Aorta (tissue), 5 donors: ENCODE data around the gene HAUS3. TPM values are rescaled to one million over a fixed set of nuclear protein-coding genes. Genes with fewer than 3 reads are reported as not detected.
"Not testable (repeated sequence)": the region's sequence is repeated elsewhere in the genome, so short reads cannot be mapped to it uniquely, and the experiment has no call there.

Experiments used
- ATAC-seq: fragments of 200-7000 bp; cut with Tn5 transposase; one replicate; pipeline ENCODE4 v1.9.1; 2022; ENCODE audit warnings: moderate library complexity; ENCODE audit not compliant: low FRiP score
- DNase-seq, 2 donors: peaks; one replicate each; pipeline ENCODE4 v3.0.0-alpha.2; 2020
- H3K27ac ChIP-seq, 2 donors: one replicate each; pipeline ENCODE4 v1.5.1; 2013; ENCODE audit warnings: low read length in 2 of 2, mild to moderate bottlenecking in 2 of 2, moderate library complexity in 2 of 2, control low read depth in 1 of 2, inconsistent platforms in 1 of 2, low read depth in 1 of 2
- H3K27me3 ChIP-seq, 2 donors: one replicate each; pipeline ENCODE4 v1.6.1; 2013; ENCODE audit warnings: control low read depth in 1 of 2, low read length in 1 of 2, mild to moderate bottlenecking in 1 of 2, moderate library complexity in 1 of 2; ENCODE audit not compliant: insufficient read depth in 2 of 2, control insufficient read depth in 1 of 2
- H3K36me3 ChIP-seq, 2 donors: one replicate each; pipeline ENCODE4 v1.6.1; 2013; ENCODE audit warnings: control low read depth in 1 of 2, low read length in 1 of 2, mild to moderate bottlenecking in 1 of 2; ENCODE audit not compliant: insufficient read depth in 2 of 2, control insufficient read depth in 1 of 2
- H3K4me1 ChIP-seq, 2 donors: one replicate each; pipeline ENCODE4 v1.6.1; 2013; ENCODE audit warnings: low read length in 2 of 2, control low read depth in 1 of 2, mild to moderate bottlenecking in 1 of 2, moderate library complexity in 1 of 2; ENCODE audit not compliant: insufficient read depth in 2 of 2, control insufficient read depth in 1 of 2
- H3K4me3 ChIP-seq, 2 donors: one replicate each; pipeline ENCODE4 v1.5.1; 2013; ENCODE audit warnings: low read length in 2 of 2, control low read depth in 1 of 2, mild to moderate bottlenecking in 1 of 2
- H3K9me3 ChIP-seq: one replicate; pipeline ENCODE4 v1.6.1; 2013; ENCODE audit warnings: mild to moderate bottlenecking, low read length; ENCODE audit not compliant: control insufficient read depth
- WGBS, 2 donors: extraction: QIAGEN DNeasy Blood & Tissue Kit; methylation state at CpG; one replicate each; pipeline ENCODE4 v1.1.7; 2013; 5-methylcytosine and 5-hydroxymethylcytosine counted together
- intact Hi-C, 2 donors: fragments of 100-400 bp; cut with DNase I; formaldehyde crosslinking; loops; one replicate each; pipeline versions ENCODE4 v1.14.2 to v1.15.0; 2022
- polyA plus RNA-seq, 2 donors: library from polyadenylated mRNA; stranded (reverse); fragments of 200-250 nt; gene quantifications; one replicate each; pipeline ENCODE4 v1.2.3, GENCODE V29; 2013
- total RNA-seq, 2 donors: library from RNA; stranded (reverse); fragmentation: NEBNext Ultra II Directional; extraction: Animal tissue kit (Norgen Biotek cat#: 25700); gene quantifications; one replicate each; pipeline ENCODE4 v1.2.1, GENCODE V29; 2021
- donor health status: healthy with polysubstance abuse.
- donor health status: Bipolar disorder and iron deficiency.
- donor health status: DM: no; HTN: no; CAD: no.
- donor health status: DM: no; HTN: no; CAD: no.
- donor health status: DM: yes; HTN: yes; CAD: no.

HAUS3 gene
- total and polyA plus RNA-seq, 4 donors, result 3.8 to 16.2 (median 10.1) TPM

GRCh38 chr4:2277956-2278355, 36.0 kb upstream of the HAUS3 start:
- intact Hi-C loops, result no loop called here
- no peak overlapping the region for H3K27ac ChIP-seq
- no peaks in the 10 kb centered on the region for H3K36me3 ChIP-seq
- no peak overlapping the region for H3K4me3 ChIP-seq
- H3K4me1 ChIP-seq, result no peaks in the 10 kb centered on the region
- no peaks in the 10 kb centered on the region for H3K27me3 ChIP-seq
- DNase-seq (peak in 1 of 2 donors; percentile 10), ATAC-seq (no peak)
- H3K9me3 ChIP-seq, result no peaks in the 10 kb centered on the region
- 96 to 98% methylated on average over 9 of the region's 9 CpGs for WGBS, 2 donors

- peak; percentile 13 to 73 for DNase-seq
- 96% methylated on average over 30 of the region's 30 CpGs for WGBS, 2 donors
- Histone ChIP-seq H3K27ac (no peak overlapping the region), H3K36me3 (no peaks in the 10 kb centered on the region), H3K4me1 (no peaks in the 10 kb centered on the region), H3K4me3 (no peak overlapping the region), H3K9me3 (no peaks in the 10 kb centered on the region), H3K27me3 (no peaks in the 10 kb centered on the region)
- intact Hi-C loops, result no loop called here
- no peak for ATAC-seq
Observed at GRCh38 chr4:2276581-2277325, 34.8 kb upstream of the HAUS3 start.

- Histone ChIP-seq H3K4me1 (no peaks in the 10 kb centered on the region), H3K4me3 (no peak overlapping the region), H3K9me3 (no peaks in the 10 kb centered on the region), H3K27me3 (no peaks in the 10 kb centered on the region), H3K27ac (no peak overlapping the region), H3K36me3 (no peaks in the 10 kb centered on the region)
- DNase-seq (peak; percentile 26 to 61), ATAC-seq (no peak)
- intact Hi-C loops, result no loop called here
- WGBS, 2 donors, result 94 to 95% methylated on average over 44 of the region's 44 CpGs
Observed at GRCh38 chr4:2275546-2276251, 33.8 kb upstream of the HAUS3 start.

- 91 to 95% methylated on average over 10 of the region's 10 CpGs for WGBS, 2 donors
- H3K9me3 ChIP-seq, ATAC-seq, intact Hi-C loops, H3K27me3 ChIP-seq, H3K4me1 ChIP-seq, H3K36me3 ChIP-seq, H3K4me3 ChIP-seq, H3K27ac ChIP-seq: not testable (repeated sequence)
- DNase-seq, result peak; percentile 22 to 28
Observed at GRCh38 chr4:2275044-2275397, 33.1 kb upstream of the HAUS3 start.

GRCh38 chr4:2274320-2275043, 32.6 kb upstream of the HAUS3 start:
- Histone ChIP-seq H3K27ac (no peak overlapping the region), H3K4me1 (no peaks in the 10 kb centered on the region), H3K4me3 (no peak overlapping the region), H3K9me3 (no peaks in the 10 kb centered on the region), H3K36me3 (no peaks in the 10 kb centered on the region), H3K27me3 (no peaks in the 10 kb centered on the region)
- WGBS, 2 donors, result 88 to 89% methylated on average over 21 of the region's 21 CpGs
- intact Hi-C loops, result no loop called here
- DNase-seq (peak; percentile 18 to 67), ATAC-seq (no peak)

GRCh38 chr4:2273657-2274319, 31.9 kb upstream of the HAUS3 start:
- no peaks in the 10 kb centered on the region for H3K4me1 ChIP-seq
- H3K27me3 ChIP-seq, result no peaks in the 10 kb centered on the region
- ATAC-seq (no peak), DNase-seq (peak in 1 of 2 donors; percentile 41)
- no peak overlapping the region for H3K4me3 ChIP-seq
- H3K27ac ChIP-seq, result no peak overlapping the region
- WGBS, 2 donors, result 87% methylated on average over 24 of the region's 24 CpGs
- H3K36me3 ChIP-seq, result no peaks in the 10 kb centered on the region
- H3K9me3 ChIP-seq, result no peaks in the 10 kb centered on the region
- intact Hi-C loops, result no loop called here

DNA sequence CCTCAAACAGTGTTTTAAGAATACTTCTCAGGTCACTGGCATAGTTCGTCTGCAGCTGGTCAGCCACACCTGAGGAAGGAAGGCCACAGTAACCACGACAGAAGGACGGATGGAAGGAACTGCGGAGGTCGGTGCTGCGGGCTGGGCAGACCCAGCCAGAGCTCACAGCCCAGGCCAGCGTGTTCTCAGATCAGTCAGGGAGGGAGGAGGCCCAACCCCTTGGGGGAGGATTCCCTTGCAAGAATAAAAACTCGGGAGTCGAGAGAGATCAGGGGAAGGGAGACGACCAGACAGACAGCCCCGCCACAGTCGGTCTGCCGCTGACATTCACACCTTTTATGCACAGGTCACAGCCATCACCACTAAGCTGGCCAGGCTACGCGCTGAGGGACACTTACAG, 31.3 kb upstream of the HAUS3 start:
- ATAC-seq, result no peak
- Histone ChIP-seq H3K4me3 (no peak overlapping the region), H3K4me1 (no peaks in the 10 kb centered on the region), H3K36me3 (no peaks in the 10 kb centered on the region), H3K27ac (no peak overlapping the region), H3K9me3 (no peaks in the 10 kb centered on the region), H3K27me3 (no peaks in the 10 kb centered on the region)
- 83 to 84% methylated on average over 15 of the region's 15 CpGs for WGBS, 2 donors
- peak in 1 of 2 donors; percentile 37 for DNase-seq
- intact Hi-C loops, result no loop called here

- 85% methylated on average over 6 of the region's 6 CpGs for WGBS, 2 donors
- ATAC-seq, result no peak
- intact Hi-C loops, result no loop called here
Observed at GRCh38 chr4:2272828-2273120, 30.9 kb upstream of the HAUS3 start.

More at GRCh38 chr4:2272828-2273120, 30.9 kb upstream of the HAUS3 start:
- Histone ChIP-seq H3K36me3 (no peaks in the 10 kb centered on the region), H3K9me3 (no peaks in the 10 kb centered on the region), H3K27ac (no peak overlapping the region), H3K4me3 (no peak overlapping the region), H3K27me3 (no peaks in the 10 kb centered on the region), H3K4me1 (no peaks in the 10 kb centered on the region)
- DNase-seq, result peak in 1 of 2 donors; percentile 36
